ENCODE data around the gene CLCN4. TPM values are rescaled to one million over a fixed set of nuclear protein-coding genes. Genes with fewer than 3 reads are reported as not detected.

Gene CLCN4
- total and polyA plus RNA-seq, 8 donors = 4.4 to 11.8 (median 5.9) TPM

DNA sequence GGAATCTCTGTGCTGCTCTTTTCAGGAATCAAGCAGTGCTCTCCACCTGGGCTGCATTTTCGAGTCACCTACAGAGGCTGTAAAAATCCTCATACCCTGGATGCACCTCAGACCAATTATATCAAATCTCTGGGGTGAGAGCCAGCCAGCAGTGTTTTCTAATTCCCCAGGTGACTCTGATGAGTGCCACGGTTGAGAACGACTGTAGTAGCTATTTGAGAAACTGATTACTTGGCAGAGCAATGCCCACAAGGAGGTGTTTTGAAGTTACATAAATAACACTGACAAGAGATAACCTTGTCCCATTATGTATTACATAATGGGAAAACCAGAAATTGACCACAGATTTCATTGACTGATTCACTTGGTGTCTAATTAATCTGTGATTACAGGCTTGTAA lies 46.8 kb downstream of the CLCN4 start:
- TF ChIP-seq, protein P1, sequence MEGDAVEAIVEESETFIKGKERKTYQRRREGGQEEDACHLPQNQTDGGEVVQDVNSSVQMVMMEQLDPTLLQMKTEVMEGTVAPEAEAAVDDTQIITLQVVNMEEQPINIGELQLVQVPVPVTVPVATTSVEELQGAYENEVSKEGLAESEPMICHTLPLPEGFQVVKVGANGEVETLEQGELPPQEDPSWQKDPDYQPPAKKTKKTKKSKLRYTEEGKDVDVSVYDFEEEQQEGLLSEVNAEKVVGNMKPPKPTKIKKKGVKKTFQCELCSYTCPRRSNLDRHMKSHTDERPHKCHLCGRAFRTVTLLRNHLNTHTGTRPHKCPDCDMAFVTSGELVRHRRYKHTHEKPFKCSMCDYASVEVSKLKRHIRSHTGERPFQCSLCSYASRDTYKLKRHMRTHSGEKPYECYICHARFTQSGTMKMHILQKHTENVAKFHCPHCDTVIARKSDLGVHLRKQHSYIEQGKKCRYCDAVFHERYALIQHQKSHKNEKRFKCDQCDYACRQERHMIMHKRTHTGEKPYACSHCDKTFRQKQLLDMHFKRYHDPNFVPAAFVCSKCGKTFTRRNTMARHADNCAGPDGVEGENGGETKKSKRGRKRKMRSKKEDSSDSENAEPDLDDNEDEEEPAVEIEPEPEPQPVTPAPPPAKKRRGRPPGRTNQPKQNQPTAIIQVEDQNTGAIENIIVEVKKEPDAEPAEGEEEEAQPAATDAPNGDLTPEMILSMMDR (IDR thresholded peaks at IDR 0.05) = no peak
- intact Hi-C loops (cut with DNase I) = no loop called here
- Histone ChIP-seq H3K36me3 (no peaks in the 10 kb centered on the region), H3K27ac (no peak overlapping the region), H3K4me3 (no peak overlapping the region), H3K9me3 (no peaks in the 10 kb centered on the region), H3K27me3 (no peaks in the 10 kb centered on the region), H3K4me1 (peaks cover 0 to 2% of the 10 kb centered on the region in 2 donors)
- ATAC-seq (no peak), DNase-seq (no peak)

DNA sequence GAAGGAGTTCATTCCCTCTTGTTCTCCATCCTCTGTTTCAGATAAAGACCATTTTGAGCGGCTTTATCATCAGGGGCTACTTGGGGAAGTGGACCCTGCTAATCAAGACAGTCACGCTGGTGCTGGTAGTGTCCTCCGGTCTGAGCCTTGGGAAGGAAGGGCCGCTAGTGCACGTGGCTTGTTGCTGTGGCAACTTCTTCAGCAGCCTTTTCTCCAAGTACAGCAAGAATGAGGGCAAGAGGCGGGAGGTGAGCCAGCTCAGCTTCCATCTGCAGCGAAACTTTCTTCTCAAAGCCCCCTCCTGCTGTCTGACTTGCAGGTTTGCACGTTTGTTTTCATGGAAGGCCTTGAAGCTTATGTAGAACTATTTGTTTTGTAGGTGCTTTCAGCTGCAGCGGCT lies 49.5 kb downstream of the CLCN4 start:
- intact Hi-C loops (cut with DNase I) = no loop called here
- H3K27ac ChIP-seq = no peak overlapping the region
- H3K27me3 ChIP-seq = no peaks in the 10 kb centered on the region
- DNase-seq = no peak
- TF ChIP-seq, protein P1 (IDR thresholded peaks at IDR 0.05) = no peak
- no peak for ATAC-seq
- H3K4me3 ChIP-seq = no peak overlapping the region
- H3K9me3 ChIP-seq = no peaks in the 10 kb centered on the region
- H3K4me1 ChIP-seq = no peaks in the 10 kb centered on the region
- H3K36me3 ChIP-seq = no peaks in the 10 kb centered on the region

DNA sequence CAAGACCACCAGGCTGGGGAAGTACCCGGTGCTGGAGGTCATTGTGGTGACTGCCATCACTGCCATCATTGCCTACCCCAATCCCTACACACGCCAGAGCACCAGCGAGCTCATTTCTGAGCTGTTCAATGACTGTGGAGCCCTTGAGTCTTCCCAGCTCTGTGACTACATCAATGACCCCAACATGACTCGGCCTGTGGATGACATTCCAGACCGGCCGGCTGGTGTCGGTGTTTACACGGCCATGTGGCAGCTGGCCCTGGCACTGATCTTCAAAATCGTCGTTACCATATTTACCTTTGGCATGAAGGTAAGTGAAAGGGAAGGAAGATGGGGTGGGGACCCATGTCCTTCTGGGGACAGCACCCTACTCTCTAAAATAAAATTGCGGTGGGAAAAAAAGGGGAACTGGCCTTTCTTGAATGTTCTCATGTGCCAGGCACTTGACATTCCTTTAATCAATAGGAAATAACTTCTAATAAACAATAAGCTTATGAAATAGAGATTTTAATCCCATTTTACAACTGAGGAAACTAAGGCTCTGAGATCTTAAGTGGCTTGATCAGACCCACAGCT lies 51.6 kb downstream of the CLCN4 start:
- H3K4me1 ChIP-seq = no peaks in the 10 kb centered on the region
- TF ChIP-seq, protein P1 (IDR thresholded peaks at IDR 0.05) = no peak
- ATAC-seq = no peak
- no peaks in the 10 kb centered on the region for H3K36me3 ChIP-seq
- H3K9me3 ChIP-seq = no peaks in the 10 kb centered on the region
- DNase-seq = no peak
- no peak overlapping the region for H3K27ac ChIP-seq
- no peak overlapping the region for H3K4me3 ChIP-seq
- H3K27me3 ChIP-seq = no peaks in the 10 kb centered on the region
- intact Hi-C loops (cut with DNase I) = no loop called here

DNA sequence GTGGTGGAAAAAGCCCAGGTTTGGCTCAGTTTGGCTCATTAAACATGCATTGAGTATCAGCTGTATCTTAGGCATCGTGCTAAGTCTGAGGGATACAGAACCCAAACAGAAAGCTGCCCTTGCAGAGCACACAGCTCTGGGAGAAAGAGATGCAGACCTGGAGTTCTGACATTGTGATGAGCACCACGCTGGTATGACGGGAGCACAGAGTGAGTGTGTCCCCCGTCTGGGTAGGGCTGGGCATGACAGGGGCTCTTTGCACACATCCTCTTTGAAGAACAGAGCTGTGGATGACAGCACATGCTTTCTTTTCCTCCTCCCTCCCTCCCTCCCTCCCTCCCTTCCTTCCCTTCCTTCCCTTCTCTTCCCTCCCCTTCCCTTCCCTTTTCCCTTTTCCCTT lies 52.2 kb downstream of the CLCN4 start:
- Histone ChIP-seq H3K27me3 (no peaks in the 10 kb centered on the region), H3K9me3 (no peaks in the 10 kb centered on the region), H3K4me3 (no peak overlapping the region), H3K4me1 (no peaks in the 10 kb centered on the region), H3K27ac (no peak overlapping the region), H3K36me3 (no peaks in the 10 kb centered on the region)
- ATAC-seq = no peak
- TF ChIP-seq, protein P1 (IDR thresholded peaks at IDR 0.05) = no peak
- no peak for DNase-seq
- intact Hi-C loops (cut with DNase I) = no loop called here

DNA sequence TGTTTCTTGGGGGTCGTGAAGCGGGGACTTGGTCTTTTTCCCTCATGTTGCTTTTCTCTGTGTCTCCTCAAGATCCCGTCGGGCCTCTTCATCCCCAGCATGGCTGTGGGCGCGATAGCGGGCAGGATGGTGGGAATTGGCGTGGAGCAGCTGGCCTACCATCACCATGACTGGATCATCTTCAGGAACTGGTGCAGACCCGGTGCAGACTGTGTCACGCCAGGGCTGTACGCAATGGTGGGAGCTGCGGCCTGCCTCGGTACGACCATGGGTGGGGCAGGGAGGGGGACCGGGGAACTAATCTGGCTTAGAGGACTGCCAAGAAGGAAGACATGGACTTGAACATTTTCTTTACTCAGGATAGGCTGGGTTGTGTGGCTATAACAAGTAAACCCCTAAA lies 55.6 kb downstream of the CLCN4 start:
- DNase-seq (no peak), ATAC-seq (no peak)
- H3K4me3 ChIP-seq = no peak overlapping the region
- no peaks in the 10 kb centered on the region for H3K4me1 ChIP-seq
- H3K27me3 ChIP-seq = no peaks in the 10 kb centered on the region
- TF ChIP-seq, protein P1 (IDR thresholded peaks at IDR 0.05) = no peak
- no peaks in the 10 kb centered on the region for H3K36me3 ChIP-seq
- H3K27ac ChIP-seq = no peak overlapping the region
- H3K9me3 ChIP-seq = no peaks in the 10 kb centered on the region
- intact Hi-C loops (cut with DNase I) = no loop called here

Measured in left lung (tissue), 10 donors.